WTC11 (cell line): ENCODE results near the gene SPACA7.

Source experiments
- E2F4 ChIP-seq: sonication (generic); formaldehyde crosslinking; IDR thresholded peaks from 2 replicates; pipeline ENCODE4 v1.8.1; 2022; ENCODE audit warnings: low read depth, mild to moderate bottlenecking, moderate library complexity, missing genetic modification reagents, borderline replicate concordance
- E2F5 ChIP-seq: sonication (generic); formaldehyde crosslinking; IDR thresholded peaks from 2 replicates; pipeline ENCODE4 v1.8.1; 2022; ENCODE audit warnings: mild to moderate bottlenecking, moderate library complexity, missing genetic modification reagents
- TF ChIP-seq, protein P1 (sequence below): sonication (generic); formaldehyde crosslinking; IDR thresholded peaks from 2 replicates; pipeline ENCODE4 v1.8.1; 2023; ENCODE audit warnings: mild to moderate bottlenecking, missing genetic modification reagents
- TF ChIP-seq, protein P2 (sequence below): sonication (generic); formaldehyde crosslinking; IDR thresholded peaks from 2 replicates; pipeline ENCODE4 v1.8.1; 2023; ENCODE audit warnings: mild to moderate bottlenecking, missing genetic modification reagents, moderate library complexity
- TF ChIP-seq, protein P3 (sequence below): fragments of 200-600 bp; IDR thresholded peaks from 2 replicates; pipeline ENCODE4 v1.8.0; 2022; ENCODE audit warnings: antibody characterized with exemption

GRCh38 chr13:112483299-112483698, 107.1 kb downstream of the SPACA7 start:
- no peak for TF ChIP-seq E2F4
- TF ChIP-seq, protein P1, sequence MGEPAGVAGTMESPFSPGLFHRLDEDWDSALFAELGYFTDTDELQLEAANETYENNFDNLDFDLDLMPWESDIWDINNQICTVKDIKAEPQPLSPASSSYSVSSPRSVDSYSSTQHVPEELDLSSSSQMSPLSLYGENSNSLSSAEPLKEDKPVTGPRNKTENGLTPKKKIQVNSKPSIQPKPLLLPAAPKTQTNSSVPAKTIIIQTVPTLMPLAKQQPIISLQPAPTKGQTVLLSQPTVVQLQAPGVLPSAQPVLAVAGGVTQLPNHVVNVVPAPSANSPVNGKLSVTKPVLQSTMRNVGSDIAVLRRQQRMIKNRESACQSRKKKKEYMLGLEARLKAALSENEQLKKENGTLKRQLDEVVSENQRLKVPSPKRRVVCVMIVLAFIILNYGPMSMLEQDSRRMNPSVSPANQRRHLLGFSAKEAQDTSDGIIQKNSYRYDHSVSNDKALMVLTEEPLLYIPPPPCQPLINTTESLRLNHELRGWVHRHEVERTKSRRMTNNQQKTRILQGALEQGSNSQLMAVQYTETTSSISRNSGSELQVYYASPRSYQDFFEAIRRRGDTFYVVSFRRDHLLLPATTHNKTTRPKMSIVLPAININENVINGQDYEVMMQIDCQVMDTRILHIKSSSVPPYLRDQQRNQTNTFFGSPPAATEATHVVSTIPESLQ (CRISPR knock-in tag): no peak
- TF ChIP-seq, protein P2, sequence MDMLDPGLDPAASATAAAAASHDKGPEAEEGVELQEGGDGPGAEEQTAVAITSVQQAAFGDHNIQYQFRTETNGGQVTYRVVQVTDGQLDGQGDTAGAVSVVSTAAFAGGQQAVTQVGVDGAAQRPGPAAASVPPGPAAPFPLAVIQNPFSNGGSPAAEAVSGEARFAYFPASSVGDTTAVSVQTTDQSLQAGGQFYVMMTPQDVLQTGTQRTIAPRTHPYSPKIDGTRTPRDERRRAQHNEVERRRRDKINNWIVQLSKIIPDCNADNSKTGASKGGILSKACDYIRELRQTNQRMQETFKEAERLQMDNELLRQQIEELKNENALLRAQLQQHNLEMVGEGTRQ (CRISPR knock-in tag): no peak
- TF ChIP-seq E2F5: no peak
- TF ChIP-seq, protein P3, sequence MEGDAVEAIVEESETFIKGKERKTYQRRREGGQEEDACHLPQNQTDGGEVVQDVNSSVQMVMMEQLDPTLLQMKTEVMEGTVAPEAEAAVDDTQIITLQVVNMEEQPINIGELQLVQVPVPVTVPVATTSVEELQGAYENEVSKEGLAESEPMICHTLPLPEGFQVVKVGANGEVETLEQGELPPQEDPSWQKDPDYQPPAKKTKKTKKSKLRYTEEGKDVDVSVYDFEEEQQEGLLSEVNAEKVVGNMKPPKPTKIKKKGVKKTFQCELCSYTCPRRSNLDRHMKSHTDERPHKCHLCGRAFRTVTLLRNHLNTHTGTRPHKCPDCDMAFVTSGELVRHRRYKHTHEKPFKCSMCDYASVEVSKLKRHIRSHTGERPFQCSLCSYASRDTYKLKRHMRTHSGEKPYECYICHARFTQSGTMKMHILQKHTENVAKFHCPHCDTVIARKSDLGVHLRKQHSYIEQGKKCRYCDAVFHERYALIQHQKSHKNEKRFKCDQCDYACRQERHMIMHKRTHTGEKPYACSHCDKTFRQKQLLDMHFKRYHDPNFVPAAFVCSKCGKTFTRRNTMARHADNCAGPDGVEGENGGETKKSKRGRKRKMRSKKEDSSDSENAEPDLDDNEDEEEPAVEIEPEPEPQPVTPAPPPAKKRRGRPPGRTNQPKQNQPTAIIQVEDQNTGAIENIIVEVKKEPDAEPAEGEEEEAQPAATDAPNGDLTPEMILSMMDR: no peak
